WTC11 (cell line): ENCODE data around the gene AKNAD1. TPM values are rescaled to one million over a fixed set of nuclear protein-coding genes. Genes with fewer than 3 reads are reported as not detected.

Source experiments
- total RNA-seq: library from RNA; stranded (reverse); gene quantifications from 3 replicates; pipeline ENCODE4 v1.2.3, GENCODE V29; 2021

Gene AKNAD1
- total RNA-seq, 1 experiment from 2014 or later = not detected

Other genes starting within 250 kb of the AKNAD1 start
- 4.6 to 5.3 TPM (median 4.7 TPM) in 3 replicates for gene HENMT1, start 196.0 kb downstream of the AKNAD1 start, total RNA-seq
- 42.8 to 50.5 TPM (median 43.0 TPM) in 3 replicates for gene PRPF38B, start 164.8 kb downstream of the AKNAD1 start, total RNA-seq
- 0.28 to 0.71 TPM (median 0.50 TPM) in 3 replicates for gene FNDC7, start 144.2 kb downstream of the AKNAD1 start, total RNA-seq
- 26.1 to 30.2 TPM (median 26.5 TPM) in 3 replicates for gene STXBP3, start 110.4 kb downstream of the AKNAD1 start, total RNA-seq
- gene GPSM2, start 19.9 kb upstream of the AKNAD1 start, total RNA-seq = 18.4 to 23.7 TPM (median 22.6 TPM) in 3 replicates
- 25.1 to 27.4 TPM (median 25.7 TPM) in 3 replicates for gene CLCC1, start 106.4 kb upstream of the AKNAD1 start, total RNA-seq
- 6.9 to 8.0 TPM (median 7.0 TPM) in 3 replicates for gene WDR47, start 185.0 kb upstream of the AKNAD1 start, total RNA-seq
- gene TAF13, start 218.9 kb upstream of the AKNAD1 start, total RNA-seq = 35.2 to 43.0 TPM (median 37.3 TPM) in 3 replicates
- 15.6 to 18.7 TPM (median 16.0 TPM) in 3 replicates for gene TMEM167B, start 233.7 kb upstream of the AKNAD1 start, total RNA-seq